GM19395 (cell line): ENCODE data around the gene MLLT10.

ENCODE experiments used
- ATAC-seq: cut with Tn5 transposase; IDR thresholded peaks from one replicate; pipeline ENCODE4 v1.9.1; 2021; ENCODE audit warnings: mild to moderate bottlenecking, moderate library complexity; ENCODE audit not compliant: unreplicated experiment

The MLLT10 gene

GRCh38 chr10:21759232-21759631 lies 225.2 kb downstream of the MLLT10 start:
- no peak for ATAC-seq

- ATAC-seq: no peak
These were observed 226.3 kb downstream of the MLLT10 start for GRCh38 chr10:21760332-21760731.

- no peak for ATAC-seq
These were observed 230.6 kb downstream of the MLLT10 start for GRCh38 chr10:21764466-21765189.

- ATAC-seq: no peak
These were observed 235.0 kb downstream of the MLLT10 start for GRCh38 chr10:21769041-21769440.

- ATAC-seq: no peak
These were observed 237.2 kb downstream of the MLLT10 start for GRCh38 chr10:21771219-21771618.

GRCh38 chr10:21776883-21777282 lies 242.9 kb downstream of the MLLT10 start:
- ATAC-seq: no peak

GRCh38 chr10:21791276-21791675 lies 257.2 kb downstream of the MLLT10 start:
- ATAC-seq: no peak
